ENCODE data around the gene SLC38A3.

DNA sequence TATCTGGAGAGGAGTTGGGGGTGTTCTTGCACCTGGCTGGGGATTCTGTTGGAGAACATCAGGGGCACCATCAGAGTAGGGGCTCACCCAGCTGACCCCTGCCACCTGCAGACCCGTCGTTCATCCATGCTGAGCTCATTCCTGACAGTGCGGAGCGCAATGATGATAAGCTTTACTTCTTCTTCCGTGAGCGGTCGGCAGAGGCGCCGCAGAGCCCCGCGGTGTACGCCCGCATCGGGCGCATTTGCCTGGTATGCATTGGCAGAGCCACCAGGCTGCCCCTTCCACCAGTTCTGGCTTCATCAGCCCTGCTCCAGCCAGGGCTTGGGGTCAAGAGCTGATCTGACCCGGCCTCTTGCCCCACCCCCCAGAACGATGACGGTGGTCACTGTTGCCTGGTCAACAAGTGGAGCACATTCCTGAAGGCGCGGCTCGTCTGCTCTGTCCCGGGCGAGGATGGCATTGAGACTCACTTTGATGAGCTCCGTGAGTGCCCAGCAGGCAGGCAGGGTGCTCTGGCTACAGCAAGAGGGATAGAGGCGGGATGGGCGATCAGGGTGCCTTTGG lies 22.5 kb upstream of the SLC38A3 start:
- TF ChIP-seq, protein P1, sequence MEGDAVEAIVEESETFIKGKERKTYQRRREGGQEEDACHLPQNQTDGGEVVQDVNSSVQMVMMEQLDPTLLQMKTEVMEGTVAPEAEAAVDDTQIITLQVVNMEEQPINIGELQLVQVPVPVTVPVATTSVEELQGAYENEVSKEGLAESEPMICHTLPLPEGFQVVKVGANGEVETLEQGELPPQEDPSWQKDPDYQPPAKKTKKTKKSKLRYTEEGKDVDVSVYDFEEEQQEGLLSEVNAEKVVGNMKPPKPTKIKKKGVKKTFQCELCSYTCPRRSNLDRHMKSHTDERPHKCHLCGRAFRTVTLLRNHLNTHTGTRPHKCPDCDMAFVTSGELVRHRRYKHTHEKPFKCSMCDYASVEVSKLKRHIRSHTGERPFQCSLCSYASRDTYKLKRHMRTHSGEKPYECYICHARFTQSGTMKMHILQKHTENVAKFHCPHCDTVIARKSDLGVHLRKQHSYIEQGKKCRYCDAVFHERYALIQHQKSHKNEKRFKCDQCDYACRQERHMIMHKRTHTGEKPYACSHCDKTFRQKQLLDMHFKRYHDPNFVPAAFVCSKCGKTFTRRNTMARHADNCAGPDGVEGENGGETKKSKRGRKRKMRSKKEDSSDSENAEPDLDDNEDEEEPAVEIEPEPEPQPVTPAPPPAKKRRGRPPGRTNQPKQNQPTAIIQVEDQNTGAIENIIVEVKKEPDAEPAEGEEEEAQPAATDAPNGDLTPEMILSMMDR (IDR thresholded peaks at IDR 0.05): no peak
- no peak for TF ChIP-seq POLR2A (IDR thresholded peaks at IDR 0.05)
